HUES64 (cell line): ENCODE results near the gene KDM1A.

ENCODE experiments used
- H3K27ac ChIP-seq: 2 replicates; pipeline ENCODE4 v1.7.0; 2013; ENCODE audit warnings: low read depth, low read length, inconsistent platforms
- H3K27me3 ChIP-seq: 2 replicates; pipeline ENCODE4 v1.6.1; 2013; ENCODE audit warnings: mild to moderate bottlenecking, low read length; ENCODE audit not compliant: insufficient read depth
- H3K36me3 ChIP-seq: 2 replicates; pipeline ENCODE4 v1.6.1; 2013; ENCODE audit warnings: mild to moderate bottlenecking, low read length; ENCODE audit not compliant: insufficient read depth
- H3K4me1 ChIP-seq: 2 replicates; pipeline ENCODE4 v1.6.1; 2013; ENCODE audit warnings: mild to moderate bottlenecking, low read length, moderate library complexity; ENCODE audit not compliant: insufficient read depth
- H3K4me3 ChIP-seq: 2 replicates; pipeline ENCODE4 v1.5.1; 2013; ENCODE audit warnings: mild to moderate bottlenecking, low read length, moderate library complexity
- H3K9ac ChIP-seq: 2 replicates; pipeline ENCODE4 v1.6.1; 2013; ENCODE audit warnings: mild to moderate bottlenecking, low read depth, low read length
- H3K9me3 ChIP-seq: 2 replicates; pipeline ENCODE4 v1.6.1; 2013; ENCODE audit warnings: low read depth, low read length; ENCODE audit not compliant: insufficient read depth
- WGBS: fragments of 150-250, 120-280 bp; methylation state at CpG from one replicate; pipeline ENCODE4 v1.1.7; 2013; ENCODE audit warnings: missing lambda C conversion rate; 5-methylcytosine and 5-hydroxymethylcytosine counted together

The KDM1A gene

GRCh38 chr1:23098463-23099170 lies 79.3 kb downstream of the KDM1A start:
- H3K4me1 ChIP-seq: peaks cover 36% of the 10 kb centered on the region
- no peaks in the 10 kb centered on the region for H3K9me3 ChIP-seq

GRCh38 chr1:23099171-23099536 lies 79.9 kb downstream of the KDM1A start:
- Histone ChIP-seq H3K4me3 (no peak overlapping the region), H3K27me3 (no peaks in the 10 kb centered on the region), H3K9ac (no peak overlapping the region), H3K9me3 (no peaks in the 10 kb centered on the region), H3K27ac (no peak overlapping the region), H3K4me1 (peaks cover 36% of the 10 kb centered on the region), H3K36me3 (peaks cover 13% of the 10 kb centered on the region)
- no CpG with 5 or more reads among the region's 1 CpG for WGBS

More at GRCh38 chr1:23098463-23099170, 79.3 kb downstream of the KDM1A start:
- WGBS: 65% methylated on average over 11 of the region's 12 CpGs
- Histone ChIP-seq H3K4me3 (no peak overlapping the region), H3K9ac (no peak overlapping the region), H3K36me3 (peaks cover 18% of the 10 kb centered on the region), H3K27me3 (no peaks in the 10 kb centered on the region), H3K27ac (no peak overlapping the region)

- Histone ChIP-seq H3K4me3 (no peak overlapping the region), H3K4me1 (peaks cover 36% of the 10 kb centered on the region), H3K27ac (no peak overlapping the region; the same call in 1 of the 2 replicates), H3K36me3 (peaks cover 14% of the 10 kb centered on the region), H3K9me3 (no peaks in the 10 kb centered on the region), H3K27me3 (no peaks in the 10 kb centered on the region), H3K9ac (no peak overlapping the region)
- 74% methylated on average over 3 of the region's 3 CpGs for WGBS
Measured at GRCh38 chr1:23100074-23100748, 80.9 kb downstream of the KDM1A start.

GRCh38 chr1:23101101-23101827 lies 82.0 kb downstream of the KDM1A start:
- Histone ChIP-seq H3K9ac (no peak overlapping the region), H3K36me3 (peaks cover 20% of the 10 kb centered on the region), H3K4me1 (peaks cover 36% of the 10 kb centered on the region), H3K4me3 (no peak overlapping the region), H3K27me3 (no peaks in the 10 kb centered on the region), H3K27ac (no peak overlapping the region), H3K9me3 (no peaks in the 10 kb centered on the region)
- WGBS: 81% methylated on average over 3 of the region's 3 CpGs

GRCh38 chr1:23101887-23102286 lies 82.6 kb downstream of the KDM1A start:
- Histone ChIP-seq H3K27ac (no peak overlapping the region), H3K4me3 (no peak overlapping the region), H3K9ac (no peak overlapping the region), H3K27me3 (no peaks in the 10 kb centered on the region), H3K9me3 (no peaks in the 10 kb centered on the region), H3K4me1 (peaks cover 36% of the 10 kb centered on the region), H3K36me3 (peaks cover 26% of the 10 kb centered on the region)
- WGBS: 96% methylated on average over 2 of the region's 2 CpGs

GRCh38 chr1:23102289-23102688 lies 83.0 kb downstream of the KDM1A start:
- peaks cover 36% of the 10 kb centered on the region for H3K4me1 ChIP-seq
- no CpG with 5 or more reads among the region's 1 CpG for WGBS
- no peak overlapping the region for H3K9ac ChIP-seq
- no peaks in the 10 kb centered on the region for H3K9me3 ChIP-seq
- no peak overlapping the region for H3K4me3 ChIP-seq
- no peak overlapping the region for H3K27ac ChIP-seq
- H3K27me3 ChIP-seq: no peaks in the 10 kb centered on the region
- H3K36me3 ChIP-seq: peaks cover 30% of the 10 kb centered on the region

- no peak overlapping the region for H3K9ac ChIP-seq
Measured at GRCh38 chr1:23103001-23103889, 84.0 kb downstream of the KDM1A start.

GRCh38 chr1:23108918-23109533 lies 89.8 kb downstream of the KDM1A start:
- 96% methylated on average over 4 of the region's 4 CpGs for WGBS
- Histone ChIP-seq H3K27ac (no peak overlapping the region), H3K36me3 (peaks cover 50% of the 10 kb centered on the region), H3K27me3 (no peaks in the 10 kb centered on the region), H3K9ac (no peak overlapping the region), H3K4me3 (no peak overlapping the region), H3K4me1 (0 out of 2 replicates have a peak, but pooled peaks cover 9% of the 10 kb centered on the region), H3K9me3 (no peaks in the 10 kb centered on the region)

More at GRCh38 chr1:23103001-23103889, 84.0 kb downstream of the KDM1A start:
- Histone ChIP-seq H3K9me3 (no peaks in the 10 kb centered on the region), H3K27ac (no peak overlapping the region), H3K4me1 (peaks cover 36% of the 10 kb centered on the region), H3K27me3 (no peaks in the 10 kb centered on the region), H3K36me3 (peaks cover 37% of the 10 kb centered on the region), H3K4me3 (no peak overlapping the region)
- WGBS: 88% methylated on average over 10 of the region's 10 CpGs

GRCh38 chr1:23110391-23110790 lies 91.1 kb downstream of the KDM1A start:
- Histone ChIP-seq H3K4me1 (peaks cover 19% of the 10 kb centered on the region; the same call in 1 of the 2 replicates), H3K27me3 (no peaks in the 10 kb centered on the region), H3K4me3 (no peak overlapping the region), H3K27ac (no peak overlapping the region), H3K9me3 (no peaks in the 10 kb centered on the region), H3K9ac (no peak overlapping the region), H3K36me3 (peaks cover 39% of the 10 kb centered on the region)
- WGBS: 95% methylated on average over 5 of the region's 5 CpGs
